OCI-LY3 (cell line): Measurements from ENCODE around the gene FAM153A.
"Not testable (repeated sequence)": the region's sequence is repeated elsewhere in the genome, so short reads cannot be mapped to it uniquely, and the experiment has no call there.

Source experiments
- EZH2phosphoT487 ChIP-seq: fragments of 200-600 bp; shearing (Covaris generic); IDR thresholded peaks from 2 replicates; pipeline ENCODE4 v1.6.1; 2018; ENCODE audit warnings: antibody characterized with exemption, mixed run types, low read depth
- TF ChIP-seq, protein P1 (sequence below): fragments of 200-600, 300-600 bp; sonication (generic); IDR thresholded peaks from 2 replicates; pipeline ENCODE4 v1.5.1; 2014; ENCODE audit warnings: antibody characterized with exemption, low read length, low read depth

DNA sequence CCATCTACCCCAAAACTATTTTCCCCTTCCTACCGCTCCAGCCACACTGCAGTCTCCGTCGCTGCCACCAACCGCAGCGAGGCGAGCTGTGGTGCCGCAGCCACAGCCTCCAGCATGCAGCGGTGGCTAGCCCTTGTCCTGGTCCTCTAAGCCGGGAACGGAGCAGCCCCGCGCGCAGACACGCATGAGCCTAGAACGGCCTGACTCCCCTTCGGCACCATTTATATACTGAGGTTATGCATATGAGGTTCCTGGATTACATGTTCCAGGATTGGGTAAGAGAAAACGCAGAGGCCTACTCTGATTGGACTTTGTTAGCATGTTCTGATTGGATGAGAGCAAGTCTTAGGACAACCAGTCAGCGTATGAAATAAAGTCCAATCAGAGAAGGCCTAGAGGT lies 24.6 kb upstream of the FAM153A start:
- not testable (repeated sequence) for TF ChIP-seq EZH2phosphoT487
- TF ChIP-seq, protein P1, sequence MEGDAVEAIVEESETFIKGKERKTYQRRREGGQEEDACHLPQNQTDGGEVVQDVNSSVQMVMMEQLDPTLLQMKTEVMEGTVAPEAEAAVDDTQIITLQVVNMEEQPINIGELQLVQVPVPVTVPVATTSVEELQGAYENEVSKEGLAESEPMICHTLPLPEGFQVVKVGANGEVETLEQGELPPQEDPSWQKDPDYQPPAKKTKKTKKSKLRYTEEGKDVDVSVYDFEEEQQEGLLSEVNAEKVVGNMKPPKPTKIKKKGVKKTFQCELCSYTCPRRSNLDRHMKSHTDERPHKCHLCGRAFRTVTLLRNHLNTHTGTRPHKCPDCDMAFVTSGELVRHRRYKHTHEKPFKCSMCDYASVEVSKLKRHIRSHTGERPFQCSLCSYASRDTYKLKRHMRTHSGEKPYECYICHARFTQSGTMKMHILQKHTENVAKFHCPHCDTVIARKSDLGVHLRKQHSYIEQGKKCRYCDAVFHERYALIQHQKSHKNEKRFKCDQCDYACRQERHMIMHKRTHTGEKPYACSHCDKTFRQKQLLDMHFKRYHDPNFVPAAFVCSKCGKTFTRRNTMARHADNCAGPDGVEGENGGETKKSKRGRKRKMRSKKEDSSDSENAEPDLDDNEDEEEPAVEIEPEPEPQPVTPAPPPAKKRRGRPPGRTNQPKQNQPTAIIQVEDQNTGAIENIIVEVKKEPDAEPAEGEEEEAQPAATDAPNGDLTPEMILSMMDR: not testable (repeated sequence)
